Keratinocyte (primary cell): ENCODE data around the gene ZNF76. TPM values are rescaled to one million over a fixed set of nuclear protein-coding genes. Genes with fewer than 3 reads are reported as not detected.

Experiments
- DNase-seq: peaks from one replicate; pipeline ENCODE4 v3.0.0-alpha.2; 2011; ENCODE audit warnings: low read depth, missing footprints, low spot score
- FAIRE-seq: peaks from 2 replicates; lab custom pipeline; 2011; peaks lifted over from hg19 to GRCh38; lab: Jason Lieb, UNC
- H2AFZ ChIP-seq: 2 replicates; pipeline ENCODE4 v1.6.0; 2012; ENCODE audit warnings: low read length, control low read depth, inconsistent platforms; ENCODE audit not compliant: control insufficient read depth
- H3K27ac ChIP-seq: 2 replicates; pipeline ENCODE4 v1.5.1; 2011; ENCODE audit warnings: low read length; ENCODE audit not compliant: control insufficient read depth, insufficient read depth
- H3K27me3 ChIP-seq: 3 replicates; pipeline ENCODE4 v1.6.0; 2011; ENCODE audit warnings: low read length; ENCODE audit not compliant: control insufficient read depth, insufficient read depth; ENCODE audit errors: extremely low read depth
- H3K36me3 ChIP-seq, 2 experiments: 2 replicates in 1 of 2; 3 replicates in 1 of 2; pipeline ENCODE4 v1.5.1; 2011; ENCODE audit warnings: low read length in 2 of 2, mild to moderate bottlenecking in 1 of 2; ENCODE audit not compliant: control insufficient read depth in 2 of 2, insufficient read depth in 2 of 2; ENCODE audit errors: extremely low read depth in 1 of 2
- H3K4me1 ChIP-seq: 3 replicates; pipeline ENCODE4 v1.5.1; 2011; ENCODE audit warnings: low read length; ENCODE audit not compliant: control insufficient read depth, insufficient read depth; ENCODE audit errors: extremely low read depth
- H3K4me2 ChIP-seq: 3 replicates; pipeline ENCODE4 v1.6.0; 2011; ENCODE audit warnings: low read depth, low read length; ENCODE audit not compliant: control insufficient read depth, insufficient read depth; ENCODE audit errors: extremely low read depth
- H3K4me3 ChIP-seq, 3 experiments: fragments of 200-600 bp in 1 of 3; sonication (generic) in 1 of 3; 2 replicates in 2 of 3; 3 replicates in 1 of 3; pipeline ENCODE4 v1.5.1; 2011 to 2016; ENCODE audit warnings: low read length in 3 of 3, mild to moderate bottlenecking in 3 of 3, control low read depth in 2 of 3, inconsistent platforms in 1 of 3, low read depth in 1 of 3, mixed read lengths in 1 of 3, mixed run types in 1 of 3, moderate library complexity in 1 of 3; ENCODE audit not compliant: control insufficient read depth in 2 of 3, insufficient read depth in 2 of 3; ENCODE audit errors: extremely low read depth in 1 of 3
- H3K79me2 ChIP-seq: 2 replicates; pipeline ENCODE4 v1.6.0; 2012; ENCODE audit warnings: low read length; ENCODE audit not compliant: control insufficient read depth, insufficient read depth
- H3K9ac ChIP-seq: 3 replicates; pipeline ENCODE4 v1.6.0; 2011; ENCODE audit warnings: low read length; ENCODE audit not compliant: control insufficient read depth, insufficient read depth; ENCODE audit errors: extremely low read depth
- H3K9me1 ChIP-seq: 3 replicates; pipeline ENCODE4 v1.6.0; 2011; ENCODE audit warnings: low read length; ENCODE audit not compliant: control insufficient read depth, insufficient read depth; ENCODE audit errors: extremely low read depth
- H3K9me3 ChIP-seq: 2 replicates; pipeline ENCODE4 v1.5.1; 2012; ENCODE audit warnings: low read depth, low read length; ENCODE audit not compliant: control insufficient read depth
- H4K20me1 ChIP-seq: 3 replicates; pipeline ENCODE4 v1.6.0; 2011; ENCODE audit warnings: low read length; ENCODE audit not compliant: control insufficient read depth, insufficient read depth; ENCODE audit errors: extremely low read depth
- EZH2 ChIP-seq: IDR thresholded peaks from one replicate; pipeline ENCODE4 v1.6.1; 2012; ENCODE audit warnings: inconsistent platforms, mild to moderate bottlenecking, low read length, moderate library complexity
- dilution Hi-C: fragments of 300-500 bp; cut with MboI; formaldehyde crosslinking; loops from one replicate; pipeline ENCODE4 v1.7.0; 2020; ENCODE audit warnings: low sequenced_read_pairs; ENCODE audit not compliant: extremely low pct_ligation_motif_present
- polyA plus RNA-seq, 5 experiments: library from polyadenylated mRNA; depleted of rRNA in 3 of 5; stranded (reverse) in 3 of 5; stranded (forward) in 1 of 5; unstranded in 1 of 5; fragments of >200 nt; gene quantifications; 1 replicate in 1 of 5; 2 replicates in 3 of 5; 3 replicates in 1 of 5; pipeline versions ENCODE4 v1.2.1 to v1.2.3, GENCODE V29; 2011 to 2012; ENCODE audit warnings: missing spikeins in 2 of 5, low read depth in 1 of 5, low replicate concordance in 1 of 5
- TF ChIP-seq, protein P1 (sequence below), 3 experiments: IDR thresholded peaks in 1 of 3; conservative IDR thresholded peaks in 1 of 3; optimal IDR thresholded peaks in 1 of 3; 2 replicates in 2 of 3; 3 replicates in 1 of 3; pipeline versions ENCODE3 to v1.5.1; 2011; ENCODE audit warnings: low read length in 3 of 3, mild to moderate bottlenecking in 3 of 3, moderate library complexity in 2 of 3, control low read depth in 1 of 3, inconsistent platforms in 1 of 3; ENCODE audit not compliant: insufficient read depth in 2 of 3; ENCODE audit errors: extremely low read depth in 1 of 3

The ZNF76 gene
- polyA plus RNA-seq, 1 donor (not counting 4 experiments of a cell fraction or from before 2014, with no cell fraction given), result 7.2 TPM

DNA sequence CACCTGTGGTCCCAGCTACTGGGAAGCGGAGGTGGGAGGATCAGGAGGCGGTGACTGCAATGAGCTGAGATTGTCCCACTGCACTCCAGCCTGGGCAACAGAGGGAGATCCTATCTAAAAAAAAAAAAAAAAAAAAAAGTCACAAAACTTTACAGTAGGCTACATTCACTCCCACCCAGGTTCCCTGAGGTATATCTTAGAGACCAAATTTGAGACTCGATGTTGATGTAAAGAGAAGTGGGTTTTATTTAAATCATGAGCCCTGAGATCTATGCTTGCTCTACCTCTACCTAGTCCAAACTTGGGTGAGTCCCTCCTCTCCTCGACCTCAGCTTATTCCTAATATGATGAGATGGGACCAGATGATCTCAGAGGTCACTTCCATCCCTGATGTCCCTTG, 29.3 kb downstream of the ZNF76 start:
- Histone ChIP-seq H3K4me1 (peaks cover 5% of the 10 kb centered on the region), H3K79me2 (no peaks in the 10 kb centered on the region), H3K27me3 (no peaks in the 10 kb centered on the region)

DNA sequence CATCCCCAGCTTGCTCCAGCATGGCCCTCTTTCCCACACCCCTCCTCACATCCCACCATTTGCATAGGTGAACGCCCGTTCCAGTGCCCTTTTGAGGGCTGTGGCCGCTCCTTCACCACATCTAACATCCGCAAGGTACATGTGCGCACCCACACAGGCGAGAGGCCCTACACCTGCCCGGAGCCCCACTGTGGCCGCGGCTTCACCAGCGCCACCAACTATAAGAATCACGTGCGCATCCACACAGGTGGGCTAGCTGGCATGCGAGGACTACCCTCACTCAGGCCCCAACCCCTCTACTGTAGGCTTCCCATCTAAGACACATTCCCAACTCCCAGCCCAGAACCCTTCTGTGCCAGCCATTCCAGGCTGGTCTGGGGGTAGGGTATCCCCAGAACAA, 32.0 kb downstream of the ZNF76 start:
- Histone ChIP-seq H3K27ac (no peak overlapping the region), H4K20me1 (no peaks in the 10 kb centered on the region), H3K79me2 (no peaks in the 10 kb centered on the region), H2AFZ (no peak overlapping the region), H3K4me2 (no peak overlapping the region), H3K9me1 (no peaks in the 10 kb centered on the region), H3K9ac (no peak overlapping the region), H3K4me1 (peaks cover 5% of the 10 kb centered on the region), H3K36me3 (peaks cover 15 to 18% of the 10 kb centered on the region in 2 experiments), H3K27me3 (no peaks in the 10 kb centered on the region), H3K9me3 (no peaks in the 10 kb centered on the region), H3K4me3 (no peak overlapping the region)
- no peak for DNase-seq
- dilution Hi-C loops, result no loop called here
- TF ChIP-seq, protein P1, sequence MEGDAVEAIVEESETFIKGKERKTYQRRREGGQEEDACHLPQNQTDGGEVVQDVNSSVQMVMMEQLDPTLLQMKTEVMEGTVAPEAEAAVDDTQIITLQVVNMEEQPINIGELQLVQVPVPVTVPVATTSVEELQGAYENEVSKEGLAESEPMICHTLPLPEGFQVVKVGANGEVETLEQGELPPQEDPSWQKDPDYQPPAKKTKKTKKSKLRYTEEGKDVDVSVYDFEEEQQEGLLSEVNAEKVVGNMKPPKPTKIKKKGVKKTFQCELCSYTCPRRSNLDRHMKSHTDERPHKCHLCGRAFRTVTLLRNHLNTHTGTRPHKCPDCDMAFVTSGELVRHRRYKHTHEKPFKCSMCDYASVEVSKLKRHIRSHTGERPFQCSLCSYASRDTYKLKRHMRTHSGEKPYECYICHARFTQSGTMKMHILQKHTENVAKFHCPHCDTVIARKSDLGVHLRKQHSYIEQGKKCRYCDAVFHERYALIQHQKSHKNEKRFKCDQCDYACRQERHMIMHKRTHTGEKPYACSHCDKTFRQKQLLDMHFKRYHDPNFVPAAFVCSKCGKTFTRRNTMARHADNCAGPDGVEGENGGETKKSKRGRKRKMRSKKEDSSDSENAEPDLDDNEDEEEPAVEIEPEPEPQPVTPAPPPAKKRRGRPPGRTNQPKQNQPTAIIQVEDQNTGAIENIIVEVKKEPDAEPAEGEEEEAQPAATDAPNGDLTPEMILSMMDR (optimal IDR thresholded peaks at IDR 0.05 in 1 of 3, IDR thresholded peaks at IDR 0.05 in 1 of 3, conservative IDR thresholded peaks at IDR 0.05 in 1 of 3; ENCODE audit: extremely low read depth in 1 of 3, insufficient read depth in 2 of 3, low read length in 3 of 3), result no peak
- no peak for TF ChIP-seq EZH2
- no peak for FAIRE-seq

More for the DNA sequence above, 29.3 kb downstream of the ZNF76 start:
- dilution Hi-C loops, result no loop called here
- Histone ChIP-seq H3K4me2 (no peak overlapping the region), H3K9me3 (no peaks in the 10 kb centered on the region), H3K36me3 (peaks cover 13 to 17% of the 10 kb centered on the region in 2 experiments), H3K9me1 (no peaks in the 10 kb centered on the region), H4K20me1 (no peaks in the 10 kb centered on the region), H2AFZ (no peak overlapping the region), H3K27ac (no peak overlapping the region), H3K4me3 (no peak overlapping the region), H3K9ac (no peak overlapping the region)
- no peak for TF ChIP-seq EZH2
- TF ChIP-seq, protein P1 (optimal IDR thresholded peaks at IDR 0.05 in 1 of 3, IDR thresholded peaks at IDR 0.05 in 1 of 3, conservative IDR thresholded peaks at IDR 0.05 in 1 of 3; ENCODE audit: extremely low read depth in 1 of 3, insufficient read depth in 2 of 3, low read length in 3 of 3), result no peak
- FAIRE-seq, result no peak
- no peak for DNase-seq
